ENCODE data around the gene HPRT1. TPM values are rescaled to one million over a fixed set of nuclear protein-coding genes. Genes with fewer than 3 reads are reported as not detected.

The HPRT1 gene
- total RNA-seq, 1 donor from 2014 or later = 17.3 TPM

GRCh38 chrX:134543288-134543687 lies 83.3 kb downstream of the HPRT1 start:
- H3K27me3 Mint-ChIP-seq (ENCODE audit: low read depth) = no peaks in the 10 kb centered on the region
- H3K4me1 Mint-ChIP-seq (ENCODE audit: low read depth) = peaks cover 18% of the 10 kb centered on the region
- H3K36me3 Mint-ChIP-seq (ENCODE audit: low read depth) = no peaks in the 10 kb centered on the region
- no peak for DNase-seq (ENCODE audit: low spot score)
- no peak overlapping the region for H3K4me3 Mint-ChIP-seq (ENCODE audit: unreplicated experiment)
- TF ChIP-seq, protein P1, sequence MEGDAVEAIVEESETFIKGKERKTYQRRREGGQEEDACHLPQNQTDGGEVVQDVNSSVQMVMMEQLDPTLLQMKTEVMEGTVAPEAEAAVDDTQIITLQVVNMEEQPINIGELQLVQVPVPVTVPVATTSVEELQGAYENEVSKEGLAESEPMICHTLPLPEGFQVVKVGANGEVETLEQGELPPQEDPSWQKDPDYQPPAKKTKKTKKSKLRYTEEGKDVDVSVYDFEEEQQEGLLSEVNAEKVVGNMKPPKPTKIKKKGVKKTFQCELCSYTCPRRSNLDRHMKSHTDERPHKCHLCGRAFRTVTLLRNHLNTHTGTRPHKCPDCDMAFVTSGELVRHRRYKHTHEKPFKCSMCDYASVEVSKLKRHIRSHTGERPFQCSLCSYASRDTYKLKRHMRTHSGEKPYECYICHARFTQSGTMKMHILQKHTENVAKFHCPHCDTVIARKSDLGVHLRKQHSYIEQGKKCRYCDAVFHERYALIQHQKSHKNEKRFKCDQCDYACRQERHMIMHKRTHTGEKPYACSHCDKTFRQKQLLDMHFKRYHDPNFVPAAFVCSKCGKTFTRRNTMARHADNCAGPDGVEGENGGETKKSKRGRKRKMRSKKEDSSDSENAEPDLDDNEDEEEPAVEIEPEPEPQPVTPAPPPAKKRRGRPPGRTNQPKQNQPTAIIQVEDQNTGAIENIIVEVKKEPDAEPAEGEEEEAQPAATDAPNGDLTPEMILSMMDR (IDR thresholded peaks at IDR 0.05) = no peak
- H3K9me3 Mint-ChIP-seq (ENCODE audit: low read depth) = no peaks in the 10 kb centered on the region
- H3K27ac Mint-ChIP-seq (ENCODE audit: unreplicated experiment) = no peak overlapping the region

DNA sequence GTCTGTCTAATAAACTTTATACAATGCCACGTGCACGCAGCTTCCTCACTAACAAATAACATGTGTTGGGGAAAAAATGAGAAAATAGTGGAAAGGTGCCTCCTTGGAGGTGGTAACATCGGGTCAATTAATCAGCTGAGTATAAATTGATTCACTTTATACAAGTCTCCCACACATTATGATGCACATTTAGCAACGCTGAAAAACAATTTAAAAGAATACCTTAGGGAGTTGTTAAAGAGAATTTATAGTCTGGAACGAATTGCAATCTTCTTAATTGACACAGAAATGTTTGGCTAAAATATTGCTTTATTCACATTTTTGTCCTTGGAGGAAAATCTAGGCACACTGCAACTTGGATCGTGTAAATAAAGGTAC lies 84.2 kb downstream of the HPRT1 start:
- H3K36me3 Mint-ChIP-seq (ENCODE audit: low read depth) = no peaks in the 10 kb centered on the region
- DNase-seq (ENCODE audit: low spot score) = no peak
- no peaks in the 10 kb centered on the region for H3K9me3 Mint-ChIP-seq (ENCODE audit: low read depth)
- no peak overlapping the region for H3K4me3 Mint-ChIP-seq (ENCODE audit: unreplicated experiment)
- TF ChIP-seq, protein P1 (IDR thresholded peaks at IDR 0.05) = no peak
- H3K27me3 Mint-ChIP-seq (ENCODE audit: low read depth) = no peaks in the 10 kb centered on the region
- peaks cover 18% of the 10 kb centered on the region for H3K4me1 Mint-ChIP-seq (ENCODE audit: low read depth)
- H3K27ac Mint-ChIP-seq (ENCODE audit: unreplicated experiment) = no peak overlapping the region

DNA sequence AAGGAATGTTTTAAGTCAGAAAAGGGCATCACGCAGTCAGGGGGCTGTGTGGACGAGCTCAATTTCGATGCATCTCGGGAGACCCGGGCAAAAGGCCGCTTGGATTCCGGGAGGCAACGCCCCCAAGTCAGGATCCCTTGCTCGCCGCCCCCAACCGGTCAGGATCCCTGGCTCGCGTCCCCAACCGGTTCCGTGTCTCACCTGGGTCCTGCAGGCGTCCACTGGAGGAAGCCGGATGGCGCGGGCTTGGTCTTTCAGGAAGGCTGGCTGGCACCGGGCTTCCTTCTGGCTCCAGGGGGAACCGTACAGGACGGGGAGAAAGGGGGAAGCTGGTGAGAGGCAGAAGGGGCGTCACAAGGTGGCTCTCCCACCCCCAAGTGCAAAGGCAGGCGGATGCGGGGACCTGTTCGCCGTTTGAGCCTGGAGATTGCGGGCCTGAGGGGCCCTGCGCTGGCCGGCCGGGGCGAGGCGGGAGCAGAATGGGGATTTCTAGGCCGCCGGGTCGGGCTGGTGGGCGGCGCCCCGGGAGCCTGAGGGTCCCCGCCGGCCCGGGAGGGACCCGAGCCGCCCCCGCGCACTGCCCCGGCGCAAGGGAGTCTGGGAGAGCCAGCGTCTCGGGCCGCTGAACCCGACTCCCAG lies 84.7 kb downstream of the HPRT1 start:
- H3K36me3 Mint-ChIP-seq (ENCODE audit: low read depth) = no peaks in the 10 kb centered on the region
- no peak overlapping the region for H3K27ac Mint-ChIP-seq (ENCODE audit: unreplicated experiment)
- no peak for DNase-seq (ENCODE audit: low spot score)
- TF ChIP-seq, protein P1 (IDR thresholded peaks at IDR 0.05) = no peak
- H3K4me3 Mint-ChIP-seq (ENCODE audit: unreplicated experiment) = no peak overlapping the region
- no peaks in the 10 kb centered on the region for H3K9me3 Mint-ChIP-seq (ENCODE audit: low read depth)
- peaks cover 18% of the 10 kb centered on the region for H3K4me1 Mint-ChIP-seq (ENCODE audit: low read depth)
- no peaks in the 10 kb centered on the region for H3K27me3 Mint-ChIP-seq (ENCODE audit: low read depth)

DNA sequence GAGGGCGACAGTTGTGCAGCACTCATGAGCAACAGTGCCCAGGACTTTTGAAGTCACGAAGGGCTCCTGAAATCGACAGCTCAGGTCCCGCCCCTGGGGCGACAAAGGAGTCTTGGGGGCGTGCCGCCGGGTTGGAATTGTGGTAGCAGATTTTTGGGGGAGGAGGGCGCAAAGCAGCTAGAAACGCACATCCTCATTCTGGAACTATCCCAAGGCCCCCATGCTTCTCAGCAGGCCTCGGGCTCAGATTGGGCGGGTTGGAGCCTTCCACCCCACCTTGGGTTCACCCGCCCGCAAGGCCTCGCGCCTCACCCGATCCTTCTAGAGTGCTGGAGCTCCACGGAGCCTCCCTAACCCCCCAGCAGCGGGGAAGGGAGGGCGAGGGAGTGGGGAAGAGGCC lies 85.5 kb downstream of the HPRT1 start:
- Mint-ChIP-seq H3K27me3 (ENCODE audit: low read depth) (no peaks in the 10 kb centered on the region), H3K27ac (ENCODE audit: unreplicated experiment) (no peak overlapping the region), H3K9me3 (ENCODE audit: low read depth) (no peaks in the 10 kb centered on the region), H3K4me3 (ENCODE audit: unreplicated experiment) (no peak overlapping the region), H3K4me1 (ENCODE audit: low read depth) (peaks cover 26% of the 10 kb centered on the region), H3K36me3 (ENCODE audit: low read depth) (no peaks in the 10 kb centered on the region)
- TF ChIP-seq, protein P1 (IDR thresholded peaks at IDR 0.05) = no peak
- DNase-seq (ENCODE audit: low spot score) = no peak

DNA sequence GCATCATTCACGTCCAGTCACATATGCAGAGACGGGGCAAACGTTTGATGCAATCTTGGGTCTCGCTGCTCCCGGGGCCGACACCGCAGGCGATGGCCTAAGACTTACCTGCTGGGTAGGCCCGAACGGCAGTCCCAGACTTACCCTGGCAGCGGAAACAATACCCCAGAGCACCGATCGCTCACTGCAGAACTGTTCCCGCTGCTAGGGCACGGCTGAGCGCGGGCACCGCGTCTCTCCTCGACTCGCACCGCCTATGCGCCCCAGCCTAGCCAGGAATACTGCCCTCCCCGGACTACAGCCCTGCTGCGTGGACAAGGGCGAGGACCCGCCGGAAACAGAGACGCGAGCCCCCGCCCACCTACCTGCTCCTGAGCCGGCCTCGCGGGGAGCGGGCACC lies 86.2 kb downstream of the HPRT1 start:
- no peaks in the 10 kb centered on the region for H3K36me3 Mint-ChIP-seq (ENCODE audit: low read depth)
- no peaks in the 10 kb centered on the region for H3K9me3 Mint-ChIP-seq (ENCODE audit: low read depth)
- DNase-seq (ENCODE audit: low spot score) = no peak
- H3K4me3 Mint-ChIP-seq (ENCODE audit: unreplicated experiment) = no peak overlapping the region
- no peaks in the 10 kb centered on the region for H3K27me3 Mint-ChIP-seq (ENCODE audit: low read depth)
- peaks cover 29% of the 10 kb centered on the region for H3K4me1 Mint-ChIP-seq (ENCODE audit: low read depth)
- no peak overlapping the region for H3K27ac Mint-ChIP-seq (ENCODE audit: unreplicated experiment)
- TF ChIP-seq, protein P1 (IDR thresholded peaks at IDR 0.05) = no peak
